GM12865 (cell line): Measurements from ENCODE around the gene TTC34.

Experiments
- DNase-seq: peaks from one replicate; pipeline ENCODE4 v3.0.0; 2010; ENCODE audit warnings: low read depth
- H3K4me3 ChIP-seq: 2 replicates; pipeline ENCODE4 v1.5.1; 2011; ENCODE audit warnings: mild to moderate bottlenecking, low read depth, low read length, control low read depth
- CTCF ChIP-seq: IDR thresholded peaks from 2 replicates; pipeline ENCODE4 v1.5.1; 2011; ENCODE audit warnings: low read length, control low read depth, low read depth, inconsistent platforms; ENCODE audit not compliant: insufficient read depth; ENCODE audit errors: missing control alignments

The TTC34 gene

GRCh38 chr1:2828586-2829250, 27.2 kb upstream of the TTC34 start:
- TF ChIP-seq CTCF: no peak
- DNase-seq: no peak
- no peak overlapping the region for H3K4me3 ChIP-seq

- H3K4me3 ChIP-seq: no peak overlapping the region
- no peak for DNase-seq
- TF ChIP-seq CTCF: no peak
Observed at GRCh38 chr1:2826736-2827292, 25.3 kb upstream of the TTC34 start.

GRCh38 chr1:2826316-2826715, 24.8 kb upstream of the TTC34 start:
- DNase-seq: no peak
- TF ChIP-seq CTCF: no peak
- H3K4me3 ChIP-seq: no peak overlapping the region

GRCh38 chr1:2825487-2826189, 24.1 kb upstream of the TTC34 start:
- no peak for DNase-seq
- TF ChIP-seq CTCF: no peak
- no peak overlapping the region for H3K4me3 ChIP-seq

GRCh38 chr1:2824999-2825398, 23.5 kb upstream of the TTC34 start:
- DNase-seq: no peak
- no peak for TF ChIP-seq CTCF

GRCh38 chr1:2823921-2824610, 22.6 kb upstream of the TTC34 start:
- no peak for DNase-seq
- no peak overlapping the region for H3K4me3 ChIP-seq
- TF ChIP-seq CTCF: no peak

More at GRCh38 chr1:2824999-2825398, 23.5 kb upstream of the TTC34 start:
- no peak overlapping the region for H3K4me3 ChIP-seq
